GM23338 (cell line): ENCODE data around the gene ITGB3BP. TPM values are rescaled to one million over a fixed set of nuclear protein-coding genes. Genes with fewer than 3 reads are reported as not detected.

Experiments used
- ATAC-seq: fragments of 200-7000 bp; cut with Tn5 transposase; 3 replicates; pipeline ENCODE4 v1.9.1; 2020
- DNase-seq: peaks from one replicate; pipeline ENCODE4 v3.0.0-alpha.2; 2015; ENCODE audit warnings: low spot score
- H2AFZ ChIP-seq: fragments of 200-600 bp; sonication (generic); 2 replicates; pipeline ENCODE4 v1.8.0; 2016; ENCODE audit warnings: antibody characterized with exemption, mild to moderate bottlenecking, moderate library complexity
- H3F3A ChIP-seq: fragments of 200-600 bp; sonication (generic); replicated peaks from 2 replicates; pipeline ENCODE4 v1.8.0; 2017; ENCODE audit warnings: antibody characterized with exemption, mixed run types, low read depth
- H3K27ac ChIP-seq: fragments of 200-600 bp; sonication (generic); 2 replicates; pipeline ENCODE4 v1.6.1; 2016; ENCODE audit warnings: low read depth
- H3K27me3 ChIP-seq: fragments of 200-600 bp; sonication (generic); 2 replicates; pipeline ENCODE4 v1.8.0; 2016; ENCODE audit warnings: mild to moderate bottlenecking, mixed run types, moderate library complexity; ENCODE audit not compliant: insufficient read depth
- H3K36me3 ChIP-seq: fragments of 200-600 bp; sonication (generic); 2 replicates; pipeline ENCODE4 v1.8.0; 2016; ENCODE audit warnings: mild to moderate bottlenecking; ENCODE audit not compliant: insufficient read depth
- H3K4me1 ChIP-seq: fragments of 200-600 bp; sonication (generic); 2 replicates; pipeline ENCODE4 v1.8.0; 2016; ENCODE audit warnings: mild to moderate bottlenecking, moderate library complexity; ENCODE audit not compliant: insufficient read depth
- H3K4me2 ChIP-seq: fragments of 200-600 bp; sonication (generic); 2 replicates; pipeline ENCODE4 v1.7.1; 2017; ENCODE audit warnings: mixed run types
- H3K4me3 ChIP-seq: fragments of 200-600 bp; sonication (generic); 2 replicates; pipeline ENCODE4 v1.6.1; 2016; ENCODE audit warnings: mixed run types
- H3K79me2 ChIP-seq: fragments of 200-600 bp; sonication (generic); replicated peaks from 2 replicates; pipeline ENCODE4 v1.8.0; 2017; ENCODE audit warnings: mild to moderate bottlenecking; ENCODE audit not compliant: insufficient read depth
- H3K9me2 ChIP-seq: fragments of 200-600 bp; sonication (generic); 2 replicates; pipeline ENCODE4 v1.8.0; 2017; ENCODE audit not compliant: insufficient read depth
- H4K20me1 ChIP-seq: fragments of 200-600 bp; sonication (generic); replicated peaks from 2 replicates; pipeline ENCODE4 v1.8.0; 2017; ENCODE audit warnings: mild to moderate bottlenecking; ENCODE audit not compliant: insufficient read depth
- H3K27ac Mint-ChIP-seq: 2 replicates; pipeline ENCODE4 v1.8.0; 2020; ENCODE audit warnings: inconsistent platforms, mild to moderate bottlenecking, moderate library complexity, mixed read lengths
- H3K27me3 Mint-ChIP-seq: 3 replicates; pipeline ENCODE4 v1.8.0; 2022; ENCODE audit warnings: low read depth, mild to moderate bottlenecking, moderate library complexity, mixed read lengths, inconsistent platforms; ENCODE audit not compliant: insufficient read depth, poor library complexity
- H3K36me3 Mint-ChIP-seq: 3 replicates; pipeline ENCODE4 v1.8.0; 2021; ENCODE audit warnings: low read depth, mild to moderate bottlenecking, inconsistent platforms, moderate library complexity, mixed read lengths
- H3K4me1 Mint-ChIP-seq: 3 replicates; pipeline ENCODE4 v1.8.0; 2020; ENCODE audit warnings: mild to moderate bottlenecking, inconsistent platforms, mixed read lengths
- H3K4me3 Mint-ChIP-seq: 3 replicates; pipeline ENCODE4 v1.8.0; 2021; ENCODE audit warnings: moderate library complexity, mild to moderate bottlenecking, inconsistent platforms, mixed read lengths
- H3K9me3 Mint-ChIP-seq: 3 replicates; pipeline ENCODE4 v1.8.0; 2020; ENCODE audit warnings: moderate library complexity, mild to moderate bottlenecking, inconsistent platforms, mixed read lengths
- CREB1 ChIP-seq: fragments of 250-450 bp; sonication (Bioruptor Pico); IDR thresholded peaks from 2 replicates; pipeline ENCODE4 v1.5.0; 2020; ENCODE audit warnings: low read depth, mild to moderate bottlenecking, moderate library complexity
- EZH2 ChIP-seq: fragments of 200-600 bp; sonication (generic); IDR thresholded peaks from one replicate; pipeline ENCODE4 v1.8.0; 2017; ENCODE audit warnings: antibody characterized with exemption, mild to moderate bottlenecking, low read depth; ENCODE audit not compliant: unreplicated experiment
- EZH2phosphoT487 ChIP-seq: fragments of 200-600 bp; sonication (generic); IDR thresholded peaks from one replicate; pipeline ENCODE4 v1.8.1; 2018; ENCODE audit warnings: antibody characterized with exemption; ENCODE audit not compliant: unreplicated experiment
- JUNB ChIP-seq: IDR thresholded peaks from one replicate; pipeline ENCODE4 v1.6.1; 2016; ENCODE audit warnings: antibody characterized with exemption; ENCODE audit not compliant: unreplicated experiment
- NANOG ChIP-seq: IDR thresholded peaks from 2 replicates; pipeline ENCODE4 v1.6.1; 2016; ENCODE audit warnings: antibody characterized with exemption, borderline replicate concordance
- POLR2AphosphoS5 ChIP-seq: IDR thresholded peaks from 2 replicates; pipeline ENCODE4 v1.6.1; 2016; ENCODE audit warnings: antibody characterized with exemption, low read depth
- STAT1 ChIP-seq: IDR thresholded peaks from one replicate; pipeline ENCODE4 v1.6.1; 2016; ENCODE audit warnings: antibody characterized with exemption; ENCODE audit not compliant: unreplicated experiment
- ZNF114 ChIP-seq: fragments of 250-450 bp; sonication (Bioruptor Pico); IDR thresholded peaks from 2 replicates; pipeline ENCODE4 v1.5.0; 2020; ENCODE audit warnings: mild to moderate bottlenecking, moderate library complexity
- ZNF331 ChIP-seq: fragments of 250-450 bp; sonication (Bioruptor Pico); IDR thresholded peaks from 2 replicates; pipeline ENCODE4 v1.5.0; 2020; ENCODE audit warnings: low read depth, mild to moderate bottlenecking, moderate library complexity
- polyA plus RNA-seq: library from polyadenylated mRNA; unstranded; fragments of >200 nt; fragmentation: Nextera tagmentation; extraction: Ambion mirVana; gene quantifications from 2 replicates; pipeline ENCODE4 v1.2.1, GENCODE V29; 2016
- total RNA-seq: library from RNA; depleted of rRNA; stranded (reverse); fragments of >200 nt; shearing (Covaris generic); gene quantifications from 2 replicates; pipeline ENCODE4 v1.2.3, GENCODE V29; 2014
- TF ChIP-seq, protein P1 (sequence below), 2 experiments: fragments of 200-600 bp in 1 of 2; sonication (generic) in 1 of 2; conservative IDR thresholded peaks; 2 replicates each; pipeline versions ENCODE4 v1.5.1 to v1.6.1; 2016 to 2017; ENCODE audit warnings: antibody characterized with exemption in 2 of 2, low read depth in 2 of 2, mild to moderate bottlenecking in 2 of 2, moderate library complexity in 1 of 2
- TF ChIP-seq, protein P2 (sequence below): IDR thresholded peaks from 2 replicates; pipeline ENCODE4 v1.6.1; 2016; ENCODE audit warnings: antibody characterized with exemption
- TF ChIP-seq, protein P3 (sequence below): fragments of 250-450 bp; sonication (Bioruptor Pico); IDR thresholded peaks from 2 replicates; pipeline ENCODE4 v1.5.0; 2020; ENCODE audit warnings: mild to moderate bottlenecking, moderate library complexity
- TF ChIP-seq, protein P4 (sequence below): IDR thresholded peaks from one replicate; pipeline ENCODE4 v1.6.1; 2018; ENCODE audit warnings: antibody characterized with exemption; ENCODE audit not compliant: unreplicated experiment

Gene ITGB3BP
- total and polyA plus RNA-seq, 2 experiments from 2014 or later: 49.4 to 101 TPM

DNA sequence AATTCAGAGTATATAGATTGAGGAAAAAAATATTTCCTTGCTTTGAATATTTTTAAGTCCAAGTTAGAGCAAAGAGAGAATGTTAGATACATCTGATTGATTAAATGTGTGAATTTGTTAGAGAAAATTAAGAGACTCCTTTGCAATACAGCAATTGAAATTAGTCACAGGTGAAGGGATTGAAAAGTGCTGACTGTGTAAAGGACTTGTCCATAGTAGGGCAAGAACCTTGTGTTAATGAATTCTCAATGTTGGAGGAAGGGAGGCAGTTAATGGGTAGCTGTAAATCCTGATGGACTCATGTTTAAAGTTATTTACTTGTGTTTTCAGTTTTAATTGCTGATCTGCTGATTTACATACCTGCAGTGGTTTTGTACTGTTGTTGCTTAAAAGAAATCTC is 117.0 kb downstream of the ITGB3BP start:
- H3K36me3 ChIP-seq: no peaks in the 10 kb centered on the region
- H4K20me1 ChIP-seq: 0 out of 2 replicates have a peak, but pooled peaks cover 5% of the 10 kb centered on the region
- no peaks in the 10 kb centered on the region for H3K9me2 ChIP-seq
- no peaks in the 10 kb centered on the region for H3K27me3 ChIP-seq
- H3K4me1 Mint-ChIP-seq: peaks cover 4% of the 10 kb centered on the region; the same call in 2 of the 3 replicates
- no peak overlapping the region for H3K4me2 ChIP-seq
- no peaks in the 10 kb centered on the region for H3F3A ChIP-seq
- H3K79me2 ChIP-seq: no peaks in the 10 kb centered on the region
- DNase-seq (no peak), ATAC-seq (no peak)
- H3K36me3 Mint-ChIP-seq: no peaks in the 10 kb centered on the region
- H3K4me3 ChIP-seq: no peak overlapping the region
- no peaks in the 10 kb centered on the region for H3K27me3 Mint-ChIP-seq
- no peaks in the 10 kb centered on the region for H3K9me3 Mint-ChIP-seq
- no peak overlapping the region for H3K4me3 Mint-ChIP-seq
- no peak overlapping the region for H2AFZ ChIP-seq
- TF ChIP-seq ZNF331 (no peak), POLR2AphosphoS5 (no peak), STAT1 (no peak), NANOG (no peak), ZNF114 (CRISPR knock-in tag) (no peak), JUNB (no peak), EZH2 (no peak), CREB1 (CRISPR knock-in tag) (no peak), EZH2phosphoT487 (no peak)
- TF ChIP-seq, protein P1, sequence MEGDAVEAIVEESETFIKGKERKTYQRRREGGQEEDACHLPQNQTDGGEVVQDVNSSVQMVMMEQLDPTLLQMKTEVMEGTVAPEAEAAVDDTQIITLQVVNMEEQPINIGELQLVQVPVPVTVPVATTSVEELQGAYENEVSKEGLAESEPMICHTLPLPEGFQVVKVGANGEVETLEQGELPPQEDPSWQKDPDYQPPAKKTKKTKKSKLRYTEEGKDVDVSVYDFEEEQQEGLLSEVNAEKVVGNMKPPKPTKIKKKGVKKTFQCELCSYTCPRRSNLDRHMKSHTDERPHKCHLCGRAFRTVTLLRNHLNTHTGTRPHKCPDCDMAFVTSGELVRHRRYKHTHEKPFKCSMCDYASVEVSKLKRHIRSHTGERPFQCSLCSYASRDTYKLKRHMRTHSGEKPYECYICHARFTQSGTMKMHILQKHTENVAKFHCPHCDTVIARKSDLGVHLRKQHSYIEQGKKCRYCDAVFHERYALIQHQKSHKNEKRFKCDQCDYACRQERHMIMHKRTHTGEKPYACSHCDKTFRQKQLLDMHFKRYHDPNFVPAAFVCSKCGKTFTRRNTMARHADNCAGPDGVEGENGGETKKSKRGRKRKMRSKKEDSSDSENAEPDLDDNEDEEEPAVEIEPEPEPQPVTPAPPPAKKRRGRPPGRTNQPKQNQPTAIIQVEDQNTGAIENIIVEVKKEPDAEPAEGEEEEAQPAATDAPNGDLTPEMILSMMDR (conservative IDR thresholded peaks at IDR 0.05; ENCODE audit: low read depth in 2 of 2): no peak
- TF ChIP-seq, protein P2, sequence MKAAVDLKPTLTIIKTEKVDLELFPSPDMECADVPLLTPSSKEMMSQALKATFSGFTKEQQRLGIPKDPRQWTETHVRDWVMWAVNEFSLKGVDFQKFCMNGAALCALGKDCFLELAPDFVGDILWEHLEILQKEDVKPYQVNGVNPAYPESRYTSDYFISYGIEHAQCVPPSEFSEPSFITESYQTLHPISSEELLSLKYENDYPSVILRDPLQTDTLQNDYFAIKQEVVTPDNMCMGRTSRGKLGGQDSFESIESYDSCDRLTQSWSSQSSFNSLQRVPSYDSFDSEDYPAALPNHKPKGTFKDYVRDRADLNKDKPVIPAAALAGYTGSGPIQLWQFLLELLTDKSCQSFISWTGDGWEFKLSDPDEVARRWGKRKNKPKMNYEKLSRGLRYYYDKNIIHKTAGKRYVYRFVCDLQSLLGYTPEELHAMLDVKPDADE: no peak
- TF ChIP-seq, protein P3, sequence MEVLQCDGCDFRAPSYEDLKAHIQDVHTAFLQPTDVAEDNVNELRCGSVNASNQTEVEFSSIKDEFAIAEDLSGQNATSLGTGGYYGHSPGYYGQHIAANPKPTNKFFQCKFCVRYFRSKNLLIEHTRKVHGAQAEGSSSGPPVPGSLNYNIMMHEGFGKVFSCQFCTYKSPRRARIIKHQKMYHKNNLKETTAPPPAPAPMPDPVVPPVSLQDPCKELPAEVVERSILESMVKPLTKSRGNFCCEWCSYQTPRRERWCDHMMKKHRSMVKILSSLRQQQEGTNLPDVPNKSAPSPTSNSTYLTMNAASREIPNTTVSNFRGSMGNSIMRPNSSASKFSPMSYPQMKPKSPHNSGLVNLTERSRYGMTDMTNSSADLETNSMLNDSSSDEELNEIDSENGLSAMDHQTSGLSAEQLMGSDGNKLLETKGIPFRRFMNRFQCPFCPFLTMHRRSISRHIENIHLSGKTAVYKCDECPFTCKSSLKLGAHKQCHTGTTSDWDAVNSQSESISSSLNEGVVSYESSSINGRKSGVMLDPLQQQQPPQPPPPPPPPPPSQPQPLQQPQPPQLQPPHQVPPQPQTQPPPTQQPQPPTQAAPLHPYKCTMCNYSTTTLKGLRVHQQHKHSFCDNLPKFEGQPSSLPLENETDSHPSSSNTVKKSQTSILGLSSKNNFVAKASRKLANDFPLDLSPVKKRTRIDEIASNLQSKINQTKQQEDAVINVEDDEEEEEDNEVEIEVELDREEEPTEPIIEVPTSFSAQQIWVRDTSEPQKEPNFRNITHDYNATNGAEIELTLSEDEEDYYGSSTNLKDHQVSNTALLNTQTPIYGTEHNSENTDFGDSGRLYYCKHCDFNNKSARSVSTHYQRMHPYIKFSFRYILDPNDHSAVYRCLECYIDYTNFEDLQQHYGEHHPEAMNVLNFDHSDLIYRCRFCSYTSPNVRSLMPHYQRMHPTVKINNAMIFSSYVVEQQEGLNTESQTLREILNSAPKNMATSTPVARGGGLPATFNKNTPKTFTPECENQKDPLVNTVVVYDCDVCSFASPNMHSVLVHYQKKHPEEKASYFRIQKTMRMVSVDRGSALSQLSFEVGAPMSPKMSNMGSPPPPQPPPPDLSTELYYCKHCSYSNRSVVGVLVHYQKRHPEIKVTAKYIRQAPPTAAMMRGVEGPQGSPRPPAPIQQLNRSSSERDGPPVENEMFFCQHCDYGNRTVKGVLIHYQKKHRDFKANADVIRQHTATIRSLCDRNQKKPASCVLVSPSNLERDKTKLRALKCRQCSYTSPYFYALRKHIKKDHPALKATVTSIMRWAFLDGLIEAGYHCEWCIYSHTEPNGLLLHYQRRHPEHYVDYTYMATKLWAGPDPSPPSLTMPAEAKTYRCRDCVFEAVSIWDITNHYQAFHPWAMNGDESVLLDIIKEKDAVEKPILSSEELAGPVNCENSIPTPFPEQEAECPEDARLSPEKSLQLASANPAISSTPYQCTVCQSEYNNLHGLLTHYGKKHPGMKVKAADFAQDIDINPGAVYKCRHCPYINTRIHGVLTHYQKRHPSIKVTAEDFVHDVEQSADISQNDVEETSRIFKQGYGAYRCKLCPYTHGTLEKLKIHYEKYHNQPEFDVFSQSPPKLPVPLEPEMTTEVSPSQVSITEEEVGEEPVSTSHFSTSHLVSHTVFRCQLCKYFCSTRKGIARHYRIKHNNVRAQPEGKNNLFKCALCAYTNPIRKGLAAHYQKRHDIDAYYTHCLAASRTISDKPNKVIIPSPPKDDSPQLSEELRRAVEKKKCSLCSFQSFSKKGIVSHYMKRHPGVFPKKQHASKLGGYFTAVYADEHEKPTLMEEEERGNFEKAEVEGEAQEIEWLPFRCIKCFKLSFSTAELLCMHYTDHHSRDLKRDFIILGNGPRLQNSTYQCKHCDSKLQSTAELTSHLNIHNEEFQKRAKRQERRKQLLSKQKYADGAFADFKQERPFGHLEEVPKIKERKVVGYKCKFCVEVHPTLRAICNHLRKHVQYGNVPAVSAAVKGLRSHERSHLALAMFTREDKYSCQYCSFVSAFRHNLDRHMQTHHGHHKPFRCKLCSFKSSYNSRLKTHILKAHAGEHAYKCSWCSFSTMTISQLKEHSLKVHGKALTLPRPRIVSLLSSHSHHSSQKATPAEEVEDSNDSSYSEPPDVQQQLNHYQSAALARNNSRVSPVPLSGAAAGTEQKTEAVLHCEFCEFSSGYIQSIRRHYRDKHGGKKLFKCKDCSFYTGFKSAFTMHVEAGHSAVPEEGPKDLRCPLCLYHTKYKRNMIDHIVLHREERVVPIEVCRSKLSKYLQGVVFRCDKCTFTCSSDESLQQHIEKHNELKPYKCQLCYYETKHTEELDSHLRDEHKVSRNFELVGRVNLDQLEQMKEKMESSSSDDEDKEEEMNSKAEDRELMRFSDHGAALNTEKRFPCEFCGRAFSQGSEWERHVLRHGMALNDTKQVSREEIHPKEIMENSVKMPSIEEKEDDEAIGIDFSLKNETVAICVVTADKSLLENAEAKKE: no peak
- TF ChIP-seq, protein P4, sequence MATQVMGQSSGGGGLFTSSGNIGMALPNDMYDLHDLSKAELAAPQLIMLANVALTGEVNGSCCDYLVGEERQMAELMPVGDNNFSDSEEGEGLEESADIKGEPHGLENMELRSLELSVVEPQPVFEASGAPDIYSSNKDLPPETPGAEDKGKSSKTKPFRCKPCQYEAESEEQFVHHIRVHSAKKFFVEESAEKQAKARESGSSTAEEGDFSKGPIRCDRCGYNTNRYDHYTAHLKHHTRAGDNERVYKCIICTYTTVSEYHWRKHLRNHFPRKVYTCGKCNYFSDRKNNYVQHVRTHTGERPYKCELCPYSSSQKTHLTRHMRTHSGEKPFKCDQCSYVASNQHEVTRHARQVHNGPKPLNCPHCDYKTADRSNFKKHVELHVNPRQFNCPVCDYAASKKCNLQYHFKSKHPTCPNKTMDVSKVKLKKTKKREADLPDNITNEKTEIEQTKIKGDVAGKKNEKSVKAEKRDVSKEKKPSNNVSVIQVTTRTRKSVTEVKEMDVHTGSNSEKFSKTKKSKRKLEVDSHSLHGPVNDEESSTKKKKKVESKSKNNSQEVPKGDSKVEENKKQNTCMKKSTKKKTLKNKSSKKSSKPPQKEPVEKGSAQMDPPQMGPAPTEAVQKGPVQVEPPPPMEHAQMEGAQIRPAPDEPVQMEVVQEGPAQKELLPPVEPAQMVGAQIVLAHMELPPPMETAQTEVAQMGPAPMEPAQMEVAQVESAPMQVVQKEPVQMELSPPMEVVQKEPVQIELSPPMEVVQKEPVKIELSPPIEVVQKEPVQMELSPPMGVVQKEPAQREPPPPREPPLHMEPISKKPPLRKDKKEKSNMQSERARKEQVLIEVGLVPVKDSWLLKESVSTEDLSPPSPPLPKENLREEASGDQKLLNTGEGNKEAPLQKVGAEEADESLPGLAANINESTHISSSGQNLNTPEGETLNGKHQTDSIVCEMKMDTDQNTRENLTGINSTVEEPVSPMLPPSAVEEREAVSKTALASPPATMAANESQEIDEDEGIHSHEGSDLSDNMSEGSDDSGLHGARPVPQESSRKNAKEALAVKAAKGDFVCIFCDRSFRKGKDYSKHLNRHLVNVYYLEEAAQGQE: no peak
- H3K4me1 ChIP-seq: no peaks in the 10 kb centered on the region
- H3K27ac ChIP-seq: no peak overlapping the region
- no peak overlapping the region for H3K27ac Mint-ChIP-seq
